Stimulated activated CD4-positive, alpha-beta T cell treated with anti-CD3 and anti-CD28 coated beads, Interleukin-4, amount 100 ng/mL, for 4 hours (primary cell): ENCODE data around the gene WDR76.
A peak's percentile ranks its signal among the peaks of the same experiment; 100 is the strongest.

Source experiments
- DNase-seq, 2 experiments: peaks; one replicate each; pipeline ENCODE4 v3.0.0-alpha.2; 2020

The WDR76 gene

DNA sequence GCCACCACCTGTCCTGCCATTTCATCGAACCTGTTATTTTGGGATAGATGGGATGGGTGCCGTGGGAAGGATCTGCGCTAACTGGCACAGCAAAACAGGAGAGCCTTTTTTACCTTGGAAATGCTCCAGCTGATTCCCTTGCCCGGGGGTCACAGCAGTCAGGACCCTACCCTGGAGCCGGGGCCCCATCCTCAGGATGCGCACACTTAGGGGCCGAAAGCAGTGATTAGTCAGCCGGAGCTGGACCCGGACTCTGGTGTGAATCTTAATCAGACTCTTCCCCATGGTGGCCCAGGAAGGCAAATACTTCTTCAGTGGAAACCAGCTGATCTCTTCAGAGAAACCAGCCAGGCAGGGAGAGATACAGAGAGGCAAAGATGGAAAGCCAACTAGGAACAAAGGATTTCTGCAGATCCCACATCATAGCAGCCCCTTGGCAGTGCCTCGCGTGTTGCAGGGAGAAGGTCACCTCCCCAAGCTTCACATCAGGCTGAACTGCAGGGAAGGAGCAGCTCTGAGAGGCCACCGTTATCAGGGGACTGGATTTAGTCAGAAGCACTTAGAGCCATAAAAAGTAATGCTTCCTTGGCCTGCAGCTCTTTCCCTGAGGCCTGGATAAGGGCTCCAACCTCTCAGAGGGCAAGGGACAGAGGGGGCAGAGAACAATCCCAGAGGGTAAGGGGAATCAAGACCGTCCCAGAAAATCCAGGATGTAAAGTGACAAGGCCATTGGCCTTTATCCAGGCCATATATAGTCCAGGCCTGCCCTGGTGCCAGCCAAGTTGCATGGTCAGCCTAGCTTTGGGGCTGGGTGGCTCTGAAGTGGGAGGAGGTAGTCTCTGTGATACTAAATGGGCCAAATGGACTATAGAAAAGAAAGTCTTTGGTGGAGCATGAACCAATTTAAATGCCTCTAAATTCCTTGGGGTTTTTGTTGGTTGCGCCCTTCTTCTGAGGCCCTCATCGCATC lies 52.9 kb downstream of the WDR76 start:
- DNase-seq, result no peak

DNA sequence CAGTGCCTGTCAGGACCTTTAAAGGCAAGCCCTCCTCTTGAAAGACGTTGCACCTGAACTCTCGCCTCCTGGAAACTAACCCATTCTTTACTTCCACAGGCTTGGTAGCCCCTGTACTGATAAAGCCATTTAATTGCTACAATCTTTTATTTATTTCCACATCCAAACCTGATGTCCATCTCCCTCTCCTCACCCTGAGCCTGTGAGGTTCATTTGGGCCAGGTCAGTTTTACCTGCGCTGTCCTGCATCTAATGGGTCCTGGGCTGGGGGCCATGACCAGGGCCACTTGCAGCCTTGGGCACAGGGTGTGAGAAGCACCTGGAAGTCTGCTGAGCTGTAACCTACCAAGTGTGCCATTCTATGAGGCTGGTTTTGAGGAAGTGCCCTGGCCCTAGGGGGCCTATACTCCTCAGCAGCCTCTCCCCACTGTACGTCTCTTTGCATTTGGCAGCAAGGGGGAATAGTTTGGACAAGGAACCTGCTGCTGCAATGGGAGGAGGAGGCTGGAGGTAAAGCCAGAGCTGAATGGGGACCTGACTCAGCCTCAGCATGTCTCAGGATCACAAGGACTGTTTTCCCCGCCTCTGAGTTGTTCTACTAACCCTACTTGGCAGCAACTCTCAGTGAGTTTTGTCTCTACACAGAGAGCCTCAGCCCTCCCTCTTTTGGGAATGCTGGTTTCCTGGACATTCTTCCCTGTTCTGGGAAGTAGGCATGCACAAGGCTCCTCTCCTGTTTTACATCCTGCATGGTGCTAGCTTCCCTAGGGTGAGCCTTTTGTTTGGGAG lies 53.8 kb downstream of the WDR76 start:
- DNase-seq, result no peak

DNA sequence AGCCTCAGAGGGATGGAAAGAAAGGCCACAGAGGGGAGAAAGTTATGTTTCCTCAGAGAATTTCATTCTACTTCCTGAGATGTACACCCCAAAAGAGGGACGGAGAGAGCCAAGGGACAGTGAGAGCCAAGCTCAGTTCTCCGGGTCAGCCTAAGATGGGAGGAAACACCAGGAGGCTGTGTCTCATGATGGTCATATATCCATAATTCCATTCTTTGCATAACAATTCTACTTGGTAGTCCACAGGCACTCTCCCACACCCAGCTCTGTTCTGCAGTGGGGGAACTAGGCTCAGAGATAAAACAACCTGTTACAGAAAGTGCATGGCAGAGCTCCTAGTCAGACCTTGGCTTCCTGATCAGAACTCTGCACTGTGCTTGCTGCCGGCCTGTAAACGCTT lies 54.4 kb downstream of the WDR76 start:
- DNase-seq, result no peak

DNA sequence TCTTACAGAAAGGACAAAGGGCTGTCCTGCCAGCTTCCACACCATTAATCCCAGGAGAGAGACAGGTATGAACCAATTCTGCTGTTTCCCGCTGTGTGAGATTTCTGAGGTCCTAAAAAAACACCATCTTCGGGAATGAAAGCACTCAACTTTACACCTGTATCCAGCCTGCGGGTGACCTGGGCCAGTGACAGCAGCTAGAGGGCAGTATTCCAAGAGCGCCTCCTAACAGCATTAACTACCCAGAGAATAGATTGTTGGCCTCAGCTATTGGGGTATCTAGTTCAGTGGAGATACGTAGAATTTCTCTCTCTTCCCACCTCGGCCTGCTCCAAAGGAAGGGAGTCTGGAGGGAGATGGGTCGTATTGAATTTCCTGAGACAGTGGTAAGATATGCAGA lies 55.1 kb downstream of the WDR76 start:
- no peak for DNase-seq

DNA sequence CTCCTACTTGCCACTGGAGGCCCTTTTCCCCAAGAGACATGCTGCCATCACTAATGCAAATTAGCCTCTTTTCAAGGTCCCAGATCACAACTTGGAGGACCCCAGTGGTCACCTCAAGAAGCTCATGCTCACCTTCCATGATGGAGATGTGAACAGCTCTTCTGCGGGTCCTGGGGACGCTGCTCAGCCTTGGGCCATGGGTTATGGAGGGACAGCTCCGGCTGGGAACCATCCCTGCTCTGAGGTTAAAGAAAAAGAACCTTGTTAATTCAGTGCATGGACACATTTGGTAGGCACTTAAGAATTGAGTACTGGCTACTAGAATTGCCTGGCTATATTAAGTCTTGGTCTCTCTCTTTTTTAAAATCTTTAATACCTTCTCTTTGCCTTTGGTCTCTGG lies 56.8 kb downstream of the WDR76 start:
- DNase-seq, result no peak

DNA sequence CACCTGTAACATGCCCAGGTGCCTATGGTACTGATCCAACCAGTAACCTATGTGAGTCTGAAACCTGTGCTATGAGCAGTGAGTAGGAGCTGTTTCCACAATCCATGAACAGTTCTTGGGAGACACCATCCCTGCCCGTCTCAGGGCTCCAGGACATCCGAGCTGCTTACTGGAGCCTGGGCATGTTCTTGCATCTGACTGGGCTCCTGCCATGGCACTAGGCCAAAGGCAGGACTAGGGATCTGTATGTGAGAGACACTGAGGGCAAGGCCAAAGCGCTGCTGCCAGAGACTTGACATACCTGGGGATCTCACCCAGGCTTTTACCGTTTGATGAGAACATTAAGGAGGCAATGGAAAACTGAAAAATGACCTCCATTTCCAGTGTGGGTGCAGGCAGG lies 59.8 kb downstream of the WDR76 start:
- DNase-seq, result no peak

DNA sequence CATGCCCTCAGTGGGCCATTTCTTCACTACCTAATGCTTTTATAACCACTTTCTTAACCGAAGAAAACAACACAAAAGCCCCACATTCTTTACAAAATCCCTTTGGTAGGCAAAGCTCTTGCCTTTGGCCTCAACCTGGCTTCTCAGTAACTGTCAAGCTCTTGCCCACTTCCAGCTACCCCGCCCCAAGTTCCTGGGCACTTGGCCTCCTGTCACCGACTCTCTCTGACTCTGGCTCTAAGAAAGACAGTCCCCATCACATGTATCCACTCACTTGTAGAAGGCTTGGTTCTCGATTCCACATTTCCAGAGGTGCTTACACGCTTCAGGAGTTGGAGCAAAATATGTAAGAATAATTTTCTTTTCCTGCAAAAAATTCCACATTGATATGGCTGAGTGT lies 61.1 kb downstream of the WDR76 start:
- DNase-seq, result no peak

DNA sequence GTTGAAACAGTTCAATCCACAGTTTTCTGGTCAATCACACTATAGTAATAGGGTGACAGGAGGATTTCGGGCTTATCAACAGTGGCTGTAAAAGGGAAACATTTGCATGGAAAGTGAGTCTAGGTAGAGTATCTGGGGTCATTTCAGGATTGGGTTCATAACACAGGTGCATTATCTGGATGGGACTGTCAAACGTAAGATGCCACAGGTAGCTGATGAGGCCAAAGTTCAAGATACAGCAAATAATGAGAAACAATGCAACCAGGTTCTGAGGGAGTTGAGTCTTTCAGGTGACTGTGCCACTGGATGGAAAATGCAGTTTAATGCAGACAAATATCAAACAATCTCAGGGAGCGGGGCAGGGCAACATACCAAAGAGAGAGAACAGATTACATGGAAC lies 62.2 kb downstream of the WDR76 start:
- DNase-seq, result no peak

DNA sequence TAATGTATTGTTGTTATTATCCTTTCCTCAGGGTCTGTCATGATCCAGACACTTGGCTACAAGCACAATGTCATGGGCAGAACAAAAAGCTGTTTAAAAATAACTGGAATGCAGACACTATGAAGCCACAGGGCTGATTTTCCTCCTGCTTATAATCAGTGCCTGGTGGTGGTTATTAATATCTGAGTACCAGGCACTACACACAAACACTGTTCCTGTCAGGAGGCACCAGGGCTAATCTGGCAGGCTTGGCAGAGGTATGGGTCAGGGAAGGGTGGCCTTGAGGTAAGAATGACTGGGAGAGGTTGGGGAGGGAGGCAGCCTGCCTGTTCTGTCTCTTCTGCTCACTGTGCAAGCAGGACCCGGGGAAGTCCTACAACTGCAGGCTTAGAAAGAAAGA lies 67.2 kb downstream of the WDR76 start:
- DNase-seq, result no peak

DNA sequence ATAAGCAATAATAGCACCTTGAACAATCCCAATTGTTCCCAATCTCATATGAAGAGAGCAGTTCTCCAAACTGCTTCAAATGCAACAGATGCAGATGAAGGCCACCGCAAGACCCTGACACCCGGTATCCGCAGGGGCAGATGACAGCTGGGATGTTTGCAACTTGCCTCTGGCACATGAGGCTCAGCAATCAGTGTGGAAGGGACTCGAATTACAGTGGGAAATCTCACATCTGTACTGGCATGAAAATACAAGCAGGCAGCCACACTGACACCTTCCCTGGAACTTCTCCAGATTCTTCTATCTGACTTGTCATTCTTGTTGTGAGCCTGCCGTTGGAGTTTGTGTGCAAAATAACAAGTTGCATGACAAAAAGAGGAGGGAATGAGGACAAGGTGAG lies 68.8 kb downstream of the WDR76 start:
- DNase-seq, result no peak

DNA sequence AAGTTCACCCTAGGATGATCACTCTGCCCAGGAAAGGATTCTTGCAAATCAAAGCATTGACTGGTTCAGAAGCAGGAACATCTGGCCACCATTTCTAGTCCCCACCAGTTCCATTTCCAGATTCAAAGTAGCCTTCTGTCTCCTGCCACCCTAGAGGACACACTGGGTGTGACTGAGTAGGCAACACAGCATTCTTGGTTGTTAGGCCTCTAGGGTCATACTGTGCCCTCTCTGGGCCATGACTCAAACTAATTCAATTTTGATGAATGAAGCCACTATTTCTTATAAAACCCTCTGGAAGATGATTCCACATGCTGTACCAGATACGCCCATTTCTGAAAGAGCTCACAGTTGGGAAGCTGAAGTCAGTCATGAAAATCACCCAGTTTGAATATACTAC lies 69.7 kb downstream of the WDR76 start:
- DNase-seq, result no peak

DNA sequence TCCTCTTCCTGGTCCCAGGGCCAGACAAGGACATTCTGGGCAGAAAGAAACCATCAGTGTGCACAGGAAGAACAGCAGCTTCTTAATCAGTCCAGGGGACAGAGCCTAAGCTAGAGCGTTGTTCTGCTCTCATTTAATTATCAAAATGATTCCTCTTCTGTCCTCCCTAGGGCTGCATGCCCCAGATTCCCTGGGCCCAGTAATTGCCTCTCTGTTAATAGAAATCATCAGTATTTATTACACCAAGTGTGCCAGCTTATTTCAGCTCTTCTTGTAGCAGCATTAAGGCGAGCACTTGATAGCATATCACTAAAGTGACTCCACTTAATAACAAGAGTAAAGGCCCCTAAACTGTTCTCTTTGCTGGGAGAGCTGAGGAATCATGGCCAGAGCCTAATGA lies 72.1 kb downstream of the WDR76 start:
- DNase-seq, result no peak

DNA sequence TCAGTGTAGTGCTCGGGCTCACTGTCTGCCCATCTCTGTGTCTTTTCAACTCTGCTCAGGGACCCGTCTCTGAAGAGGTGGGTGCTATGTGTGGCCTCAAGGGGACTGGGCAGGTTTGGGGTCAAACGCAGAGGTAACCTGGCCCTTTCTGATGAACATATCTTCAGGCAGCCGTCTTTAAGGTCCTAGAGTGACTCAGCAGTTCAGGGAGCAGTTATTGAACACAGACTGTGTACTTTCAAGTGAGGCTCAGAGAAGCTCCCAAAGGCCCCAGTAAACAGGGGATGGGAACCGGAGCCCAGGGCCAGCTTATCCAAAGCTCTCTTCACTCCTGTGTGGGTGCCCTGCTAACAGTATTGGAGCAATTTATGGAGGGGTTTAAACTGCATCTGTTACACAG lies 73.1 kb downstream of the WDR76 start:
- DNase-seq, result no peak

DNA sequence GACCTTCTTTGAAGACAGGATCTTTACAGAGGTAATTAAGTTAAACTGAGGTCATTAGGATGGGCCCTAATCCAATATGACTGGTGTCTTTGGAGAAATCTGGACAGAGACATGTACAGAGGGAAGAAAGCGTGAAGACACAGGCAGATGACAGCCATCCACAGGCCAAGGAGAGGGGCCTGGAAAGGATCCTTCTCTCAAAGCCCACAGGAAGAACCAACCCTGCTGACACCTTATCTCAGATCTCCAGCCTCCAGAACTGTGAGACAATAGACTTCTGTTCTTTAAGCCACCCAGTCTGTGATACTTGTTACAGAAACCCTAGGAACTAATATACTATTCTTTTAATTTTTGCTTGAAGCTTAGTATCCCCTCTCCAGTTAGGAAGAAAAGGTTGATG lies 74.2 kb downstream of the WDR76 start:
- DNase-seq, result no peak

DNA sequence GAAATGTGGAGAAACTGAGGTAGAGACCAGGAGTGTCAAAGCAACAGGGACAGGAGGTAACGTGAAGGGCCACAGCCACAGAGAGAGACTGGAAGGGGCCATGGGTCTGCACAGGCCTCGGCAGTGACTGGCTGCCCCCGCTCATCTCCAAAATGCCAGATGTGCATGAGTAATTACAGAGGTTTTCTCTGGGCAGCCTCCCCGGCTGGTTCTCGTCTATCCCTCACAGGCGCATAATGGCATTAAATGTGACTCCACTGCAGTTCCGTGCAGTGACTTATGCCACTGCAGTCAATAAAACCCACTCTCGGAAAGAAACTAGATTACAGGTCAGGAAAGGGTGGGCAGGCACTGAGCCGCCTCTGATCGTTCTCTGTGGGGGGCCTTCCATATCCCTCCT lies 74.7 kb downstream of the WDR76 start:
- no peak for DNase-seq

DNA sequence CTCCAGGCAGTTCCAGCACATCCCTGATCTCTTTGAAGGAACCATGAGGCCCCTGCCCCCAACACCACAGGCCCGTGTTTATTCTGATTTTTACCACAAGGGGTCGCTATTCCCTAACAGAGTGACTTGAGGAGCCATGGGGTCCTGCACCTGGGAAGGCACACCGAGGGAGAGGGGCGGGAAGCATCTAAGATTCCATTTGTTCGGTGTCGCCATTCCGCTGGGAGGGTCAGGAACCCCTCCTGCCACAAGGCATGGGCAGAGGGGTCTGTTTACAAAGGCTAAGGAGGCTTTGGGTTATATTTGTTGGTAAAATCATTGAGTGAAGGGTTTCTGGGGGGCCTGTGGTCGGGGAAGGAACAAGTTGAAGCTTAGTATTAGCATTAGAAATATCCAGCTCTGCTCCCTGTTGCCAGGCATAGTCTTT lies 77.1 kb downstream of the WDR76 start:
- peak; percentile 5 to 21 for DNase-seq

DNA sequence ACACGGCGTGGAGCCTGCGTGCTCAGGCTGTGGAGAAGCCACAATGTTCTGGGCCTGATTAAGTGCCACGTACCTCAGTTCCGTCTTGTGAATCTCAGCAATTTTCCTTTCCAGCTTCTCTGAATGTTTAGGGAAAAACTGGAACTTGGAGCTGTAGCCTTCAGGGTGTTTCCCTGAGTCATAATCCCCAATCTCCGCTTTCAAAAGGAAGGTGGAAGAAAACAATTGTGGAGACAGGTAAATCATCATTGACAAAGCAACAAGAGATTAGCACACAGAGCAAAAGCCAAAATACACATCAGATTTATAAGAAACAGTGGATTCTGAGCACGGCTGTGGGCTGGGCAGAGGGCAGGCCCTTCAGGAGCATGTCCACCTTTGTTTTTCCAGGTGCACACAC lies 79.0 kb downstream of the WDR76 start:
- no peak for DNase-seq

DNA sequence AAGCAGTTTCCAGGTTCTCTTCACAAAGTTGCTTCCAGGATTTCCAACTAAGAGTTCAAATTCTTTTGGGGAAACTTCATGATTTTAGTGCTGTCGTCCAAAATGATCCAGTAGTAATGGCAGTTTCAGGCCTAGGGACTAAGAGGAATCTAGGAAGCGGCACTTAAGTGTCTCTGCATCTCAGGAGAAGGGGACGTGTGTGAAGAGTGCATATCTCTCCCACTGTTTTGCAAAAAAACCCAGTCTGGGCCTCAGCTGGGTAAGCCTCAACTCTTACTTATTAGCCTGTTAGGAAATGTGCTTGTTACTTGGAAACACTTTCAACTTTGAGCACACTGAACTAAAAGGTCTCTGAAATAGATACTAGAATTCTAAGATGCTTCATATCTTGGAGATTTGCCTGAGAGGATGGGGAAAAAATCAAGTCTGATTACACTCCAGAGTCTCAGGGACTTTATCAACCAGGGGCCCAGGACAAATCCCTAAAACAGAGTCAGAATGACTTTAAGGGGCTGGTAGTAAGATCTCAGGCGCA lies 81.8 kb downstream of the WDR76 start:
- DNase-seq, result no peak

DNA sequence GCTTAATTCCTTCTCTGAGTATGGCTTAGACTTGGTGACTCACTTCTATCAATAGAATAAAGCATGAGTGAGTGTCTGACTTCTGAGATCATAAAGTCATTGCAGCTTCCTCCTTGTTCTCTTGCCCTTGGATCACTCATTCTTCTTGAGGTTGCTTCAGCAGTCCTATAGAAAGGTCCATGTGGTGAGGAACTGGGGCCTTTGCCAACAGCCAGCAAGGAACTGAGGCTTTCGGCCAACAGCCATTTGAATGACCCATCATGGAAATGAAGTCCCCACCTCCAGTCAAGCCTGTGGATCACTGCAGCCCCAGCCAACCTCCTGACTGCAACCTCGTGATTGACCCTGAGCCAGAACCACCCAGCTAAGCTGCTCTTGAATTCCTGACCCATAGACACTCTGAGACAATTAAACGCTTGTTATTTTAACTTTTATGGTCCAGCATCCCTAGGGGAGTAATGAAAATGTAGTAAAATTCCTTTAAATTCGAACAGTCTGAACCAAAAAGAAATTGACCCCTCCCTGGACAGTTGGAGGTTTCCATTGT lies 84.5 kb downstream of the WDR76 start:
- no peak for DNase-seq

DNA sequence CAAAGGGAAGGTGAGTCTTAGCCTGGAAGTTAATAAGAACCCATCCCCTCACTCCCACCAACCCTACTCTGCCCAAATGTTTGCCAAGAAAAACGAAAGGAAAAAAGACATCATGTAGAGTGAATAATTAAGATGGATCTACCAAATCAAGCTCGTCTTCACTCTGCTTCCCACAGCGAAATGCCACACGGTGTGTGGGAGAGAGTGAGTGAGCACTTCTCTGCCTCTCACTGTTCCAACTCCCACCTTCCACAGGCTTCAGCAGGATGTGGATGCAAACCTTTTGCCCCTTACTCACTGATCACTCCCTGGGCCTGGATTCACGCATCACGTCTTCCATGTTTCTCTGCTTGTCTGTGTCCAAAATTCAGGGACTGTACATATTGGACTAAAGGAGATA lies 85.4 kb downstream of the WDR76 start:
- no peak for DNase-seq

DNA sequence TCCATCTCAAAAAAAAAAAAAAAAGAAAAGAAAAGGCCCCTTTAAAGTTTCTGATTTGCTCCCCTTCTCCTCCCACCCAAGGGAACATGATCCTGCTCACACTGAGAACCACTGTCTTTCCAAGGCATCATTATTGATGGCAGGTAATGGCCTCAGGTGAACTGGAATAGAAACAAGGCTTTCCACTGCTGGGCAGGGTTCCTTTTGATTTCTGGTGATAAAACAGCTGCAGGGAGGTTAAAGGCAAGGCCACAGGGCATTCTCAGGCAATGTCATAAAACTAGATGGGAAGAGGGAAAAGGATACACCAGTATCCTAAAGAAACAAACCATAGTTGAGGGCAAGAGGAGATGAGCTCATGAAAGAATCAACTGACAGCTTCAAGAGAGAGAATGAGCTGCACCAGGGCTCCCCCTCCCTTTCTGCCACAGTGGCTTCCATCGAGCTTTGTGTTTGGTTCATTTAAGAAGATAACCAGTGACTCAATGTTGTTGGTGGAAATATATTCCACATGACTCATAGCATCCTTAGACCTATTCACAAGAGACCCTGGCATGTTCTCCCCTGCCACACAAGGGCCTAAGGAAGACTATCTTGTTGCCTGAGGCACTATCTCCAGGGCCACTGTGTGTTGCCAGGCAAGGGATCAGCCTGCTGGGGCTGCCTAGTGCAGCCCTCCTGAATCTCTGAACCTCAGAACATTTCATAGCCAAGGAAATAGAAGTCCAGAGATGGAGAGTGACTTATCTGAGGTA lies 86.4 kb downstream of the WDR76 start:
- no peak for DNase-seq

DNA sequence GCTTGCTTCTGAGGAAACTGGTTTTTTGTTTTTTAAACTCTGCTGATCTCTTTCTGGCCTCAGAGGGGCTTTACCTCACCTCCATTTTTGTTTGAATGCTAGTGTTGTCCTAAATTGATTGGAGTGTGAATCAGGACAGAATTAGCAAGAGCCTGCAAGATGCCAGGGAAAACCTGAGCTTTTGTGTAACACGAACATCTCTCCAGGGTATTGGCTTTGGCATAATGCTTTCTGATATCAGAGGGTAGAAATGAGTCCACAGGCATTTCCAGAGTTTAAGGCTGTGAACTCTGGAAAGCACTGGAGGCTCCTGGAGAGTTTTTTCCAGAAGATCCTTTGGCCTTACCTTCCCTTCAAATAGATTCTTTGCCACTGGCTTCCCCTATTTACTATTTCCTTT lies 87.1 kb downstream of the WDR76 start:
- DNase-seq, result no peak
